A549 treated with Mapracorat at 1 μM for 4 hours (cell line): ENCODE data around the gene SIDT1. TPM values are rescaled to one million over a fixed set of nuclear protein-coding genes. Genes with fewer than 3 reads are reported as not detected.

Source experiments
- total RNA-seq: library from RNA; stranded (reverse); fragments of 200-300 nt; extraction: Qiagen RNA extraction; gene quantifications from 5 replicates; pipeline ENCODE4 v1.2.3, GENCODE V29; 2022

The SIDT1 gene
- total RNA-seq: 0.53 to 0.85 TPM (median 0.63 TPM) in 5 replicates

DNA sequence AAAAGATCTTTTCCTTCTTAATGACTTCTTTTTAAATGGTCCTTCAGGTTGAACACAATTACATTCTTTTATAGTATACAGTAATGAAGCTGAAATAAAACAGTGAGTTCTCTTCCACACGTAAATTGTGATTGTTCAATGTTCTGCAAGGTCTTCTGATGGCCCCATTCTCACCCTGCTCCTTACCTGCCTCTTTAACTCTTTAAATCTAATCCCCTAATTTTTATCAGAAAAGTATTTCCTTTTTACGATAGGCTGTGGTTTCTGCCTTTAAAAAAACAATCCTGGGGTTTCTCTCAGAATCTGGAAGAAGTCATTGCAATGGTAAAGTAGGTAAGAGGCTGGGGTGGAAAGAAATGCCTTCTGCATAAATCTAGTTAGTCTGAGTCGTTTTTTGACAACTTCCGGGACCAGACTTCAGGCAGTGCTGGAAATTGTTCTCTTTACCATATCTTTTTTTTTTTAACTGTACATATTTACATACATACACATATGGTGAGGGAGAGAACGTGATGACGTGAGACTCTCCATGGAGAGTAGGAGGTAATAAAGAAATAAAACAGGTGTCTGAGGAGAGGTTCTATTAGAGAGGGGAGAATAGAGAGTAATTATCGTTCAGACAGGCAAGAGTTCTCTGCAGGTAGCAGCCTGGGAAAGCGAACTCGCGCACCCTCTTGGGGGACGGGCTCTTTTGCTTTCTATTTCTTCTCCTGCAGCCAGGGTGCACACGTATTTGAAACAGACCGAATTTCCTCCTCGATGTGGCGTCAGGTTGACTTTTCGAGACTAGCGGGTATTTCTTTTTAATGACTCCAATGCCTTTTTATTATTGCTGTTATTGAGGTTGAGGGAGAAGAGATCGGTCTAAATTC, at the start of gene SIDT1:
TSS of gene SIDT1 (plus strand) at position 730 of the 872 bp plus-strand sequence. CDS start 467 bp downstream, outside the sequence.

Other genes starting within 250 kb of the SIDT1 start
- gene CFAP44, start 91.1 kb upstream of the SIDT1 start, total RNA-seq: 1.1 to 1.8 TPM (median 1.4 TPM) in 5 replicates
- gene SPICE1, start 17.4 kb upstream of the SIDT1 start, total RNA-seq: 4.6 to 9.3 TPM (median 8.2 TPM) in 5 replicates
- 2.4 to 2.9 TPM (median 2.6 TPM) in 5 replicates for gene USF3, start 164.1 kb downstream of the SIDT1 start, total RNA-seq
- 137 to 161 TPM (median 148 TPM) in 5 replicates for gene NAA50, start 213.7 kb downstream of the SIDT1 start, total RNA-seq
- gene ATP6V1A, start 214.5 kb downstream of the SIDT1 start, total RNA-seq: 15.9 to 24.4 TPM (median 18.6 TPM) in 5 replicates